Astrocyte of the cerebellum (primary cell): Measurements from ENCODE around the gene METTL27.

Source experiments
- DNase-seq: peaks from one replicate; pipeline ENCODE4 v3.0.0-alpha.2; 2011; ENCODE audit warnings: low read depth
- H3K4me3 ChIP-seq: 2 replicates; pipeline ENCODE4 v1.5.1; 2011; ENCODE audit warnings: mild to moderate bottlenecking, low read depth, low read length, moderate library complexity
- CTCF ChIP-seq: IDR thresholded peaks from 2 replicates; pipeline ENCODE4 v1.5.1; 2012; ENCODE audit warnings: low read length, low read depth, moderate library complexity, mild to moderate bottlenecking; ENCODE audit errors: missing control alignments
- in situ Hi-C: cut with HindIII; loops from 2 replicates; pipeline ENCODE4 v1.10.0; 2017; ENCODE audit warnings: low sequenced_read_pairs

METTL27 gene

GRCh38 chr7:73869011-73869798, 26.9 kb upstream of the METTL27 start:
- no peak for TF ChIP-seq CTCF
- in situ Hi-C loops = loop anchor here (5.0 to 25.0 kb wide), 2 partner anchors 148 to 518 kb away; no protein-coding TSS in a partner anchor
- H3K4me3 ChIP-seq = no peak overlapping the region
- DNase-seq = no peak

- TF ChIP-seq CTCF = no peak
- in situ Hi-C loops = loop anchor here (5.0 to 25.0 kb wide), 2 partner anchors 151 to 521 kb away; no protein-coding TSS in a partner anchor
Observed at GRCh38 chr7:73866446-73866767, 24.1 kb upstream of the METTL27 start.

GRCh38 chr7:73865738-73866445, 23.6 kb upstream of the METTL27 start:
- DNase-seq = no peak
- peak; percentile 74 for TF ChIP-seq CTCF
- in situ Hi-C loops = loop anchor here (5.0 to 25.0 kb wide), 2 partner anchors 151 to 521 kb away; no protein-coding TSS in a partner anchor
- H3K4me3 ChIP-seq = no peak overlapping the region

More at GRCh38 chr7:73866446-73866767, 24.1 kb upstream of the METTL27 start:
- DNase-seq = no peak
- no peak overlapping the region for H3K4me3 ChIP-seq

- in situ Hi-C loops = loop anchor here (5.0 to 25.0 kb wide), 2 partner anchors 152 to 522 kb away; no protein-coding TSS in a partner anchor
- DNase-seq = no peak
- no peak for TF ChIP-seq CTCF
- H3K4me3 ChIP-seq = no peak overlapping the region
Observed at GRCh38 chr7:73864981-73865711, 22.8 kb upstream of the METTL27 start.

- no peak for TF ChIP-seq CTCF
- no peak for DNase-seq
- in situ Hi-C loops = loop anchor here (25.0 kb wide), 1 partner anchor 526 kb away; no protein-coding TSS in a partner anchor
Observed at GRCh38 chr7:73861305-73861704, 19.0 kb upstream of the METTL27 start.

GRCh38 chr7:73860859-73861258, 18.5 kb upstream of the METTL27 start, which contains the start of gene TMEM270:
TMEM270 (plus strand) TSS chr7:73861159; CDS start chr7:73861195, 36 bp downstream.
- no peak for TF ChIP-seq CTCF
- no peak for DNase-seq
- in situ Hi-C loops = loop anchor here (25.0 kb wide), 1 partner anchor 526 kb away; no protein-coding TSS in a partner anchor
- H3K4me3 ChIP-seq = no peak within 1 kb of the TSS

More at GRCh38 chr7:73861305-73861704, 19.0 kb upstream of the METTL27 start:
- H3K4me3 ChIP-seq = no peak overlapping the region
